CD1c-positive myeloid dendritic cell (primary cell): ENCODE data around the gene FAM240A.

Source experiments
- DNase-seq: peaks from one replicate; pipeline ENCODE4 v3.0.0-alpha.2; 2016; ENCODE audit errors: extremely low spot score

Gene FAM240A

GRCh38 chr3:46674031-46674845 is 61.9 kb downstream of the FAM240A start:
- DNase-seq = no peak

- DNase-seq = no peak
Observed at GRCh38 chr3:46675426-46675825, 63.1 kb downstream of the FAM240A start.
